ENCODE measurements around the gene FAM177B.

GRCh38 chr1:222781251-222781650 lies 44.2 kb downstream of the FAM177B start:
- TF ChIP-seq CTCF (IDR thresholded peaks at IDR 0.05) (no peak), POLR2A (IDR thresholded peaks at IDR 0.05) (no peak)
